ENCODE results near the gene PTRH1. TPM values are rescaled to one million over a fixed set of nuclear protein-coding genes. Genes with fewer than 3 reads are reported as not detected.

The PTRH1 gene
- total and polyA plus RNA-seq, 2 of the 4 experiments (the other 2 are of a cell fraction), result 5.4 to 14.8 TPM

- TF ChIP-seq CHD1 (IDR thresholded peaks at IDR 0.05; ENCODE audit: low read depth, low read length) (no peak), MXI1 (IDR thresholded peaks at IDR 0.05; ENCODE audit: borderline replicate concordance, low read depth, low read length) (no peak), SMC3 (IDR thresholded peaks at IDR 0.05; ENCODE audit: low read depth, low read length) (no peak), CTCF (conservative IDR thresholded peaks at IDR 0.05; ENCODE audit: low read depth, low read length) (no peak), RFX5 (IDR thresholded peaks at IDR 0.05; ENCODE audit: low read depth, low read length) (no peak), RAD21 (IDR thresholded peaks at IDR 0.05; ENCODE audit: low read length) (no peak), BHLHE40 (IDR thresholded peaks at IDR 0.05; ENCODE audit: low read depth, low read length) (no peak), POLR2A (IDR thresholded peaks at IDR 0.05; ENCODE audit: low read depth, low read length) (no peak), NFE2L2 (IDR thresholded peaks at IDR 0.05; ENCODE audit: low read depth, low read length) (no peak), RCOR1 (IDR thresholded peaks at IDR 0.05; ENCODE audit: insufficient replicate concordance, low read length) (no peak), USF2 (IDR thresholded peaks at IDR 0.05; ENCODE audit: low read depth, low read length) (no peak), MAZ (IDR thresholded peaks at IDR 0.05; ENCODE audit: borderline replicate concordance, low read depth, low read length) (no peak), MAFK (IDR thresholded peaks at IDR 0.05; ENCODE audit: low read depth, low read length) (no peak), FOS (IDR thresholded peaks at IDR 0.05; ENCODE audit: low read depth, low read length) (no peak)
- TF ChIP-seq, protein P1, sequence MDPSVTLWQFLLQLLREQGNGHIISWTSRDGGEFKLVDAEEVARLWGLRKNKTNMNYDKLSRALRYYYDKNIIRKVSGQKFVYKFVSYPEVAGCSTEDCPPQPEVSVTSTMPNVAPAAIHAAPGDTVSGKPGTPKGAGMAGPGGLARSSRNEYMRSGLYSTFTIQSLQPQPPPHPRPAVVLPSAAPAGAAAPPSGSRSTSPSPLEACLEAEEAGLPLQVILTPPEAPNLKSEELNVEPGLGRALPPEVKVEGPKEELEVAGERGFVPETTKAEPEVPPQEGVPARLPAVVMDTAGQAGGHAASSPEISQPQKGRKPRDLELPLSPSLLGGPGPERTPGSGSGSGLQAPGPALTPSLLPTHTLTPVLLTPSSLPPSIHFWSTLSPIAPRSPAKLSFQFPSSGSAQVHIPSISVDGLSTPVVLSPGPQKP (IDR thresholded peaks at IDR 0.05; ENCODE audit: borderline replicate concordance, low read depth, low read length), result no peak
- H4K91ac ChIP-seq (ENCODE audit: insufficient read depth, low read depth, low read length), result no peak overlapping the region
- H3K4ac ChIP-seq (ENCODE audit: low read depth, low read length), result no peak overlapping the region
- no peaks in the 10 kb centered on the region for H3K9me3 ChIP-seq (ENCODE audit: control insufficient read depth, insufficient read depth, low read length)
- H3K18ac ChIP-seq (ENCODE audit: low read depth, low read length), result no peak overlapping the region
- H4K20me1 ChIP-seq (ENCODE audit: insufficient read depth, low read length), result no peaks in the 10 kb centered on the region
- no peak overlapping the region for H2AFZ ChIP-seq (replicated peaks; ENCODE audit: low read length, poor library complexity)
- intact Hi-C loops (cut with micrococcal nuclease) (no loop called here), in situ Hi-C loops (cut with MboI; ENCODE audit: low sequenced_read_pairs) (no loop called here), dilution Hi-C loops (cut with HindIII; ENCODE audit: low sequenced_read_pairs, unreplicated experiment) (no loop called here)
- H3K9me1 ChIP-seq (ENCODE audit: insufficient read depth, low read length), result peaks cover 4% of the 10 kb centered on the region; the same call in 1 of the 2 replicates
- no peak overlapping the region for H3K56ac ChIP-seq (ENCODE audit: extremely low read depth, insufficient read depth, low read length)
- H3K4me3 ChIP-seq (ENCODE audit: insufficient read depth, low read depth, low read length), result no peak overlapping the region
- no peak for ATAC-seq (ENCODE audit: low read depth)
- H3K79me1 ChIP-seq (ENCODE audit: low read depth in 1 of 2, low read length in 2 of 2), result no peaks in the 10 kb centered on the region
- ChIA-PET CTCF (no interaction called here), POLR2A (ENCODE audit: unreplicated experiment) (no interaction called here)
- no peak overlapping the region for H2BK5ac ChIP-seq (ENCODE audit: low read depth, low read length, poor library complexity, severe bottlenecking)
- no peak overlapping the region for H3K27ac ChIP-seq (ENCODE audit: insufficient read depth, low read length)
- peaks cover 37% of the 10 kb centered on the region for H3K36me3 ChIP-seq (ENCODE audit: control insufficient read depth, insufficient read depth, low read length)
- no peak overlapping the region for H2BK20ac ChIP-seq (ENCODE audit: low read depth, low read length)
- peaks cover 7% of the 10 kb centered on the region; the same call in 1 of the 2 replicates for H3K4me1 ChIP-seq (ENCODE audit: control insufficient read depth, insufficient read depth, low read length)
- 92% methylated on average over 6 of the region's 7 CpGs; no CpG with 5 or more reads in 1 of the 2 experiments for WGBS, 2 experiments (ENCODE audit: extremely low coverage in 2 of 2, insufficient read length in 1 of 2)
- H4K8ac ChIP-seq (ENCODE audit: low read depth in 2 of 2, low read length in 2 of 2), result no peak overlapping the region
- no peak overlapping the region for H2AK5ac ChIP-seq (ENCODE audit: low read depth, low read length)
- H3K4me2 ChIP-seq (ENCODE audit: low read depth, low read length), result no peak overlapping the region
- no peak for DNase-seq
- no peak overlapping the region for H2BK15ac ChIP-seq (ENCODE audit: low read depth, low read length)
- no peak overlapping the region for H3K23ac ChIP-seq (ENCODE audit: low read depth, low read length)
- no peak overlapping the region for H3K14ac ChIP-seq (replicated peaks; ENCODE audit: low read depth, low read length)
- BruUV-seq (replicated peaks), result no TSS peak
- H3K9ac ChIP-seq (ENCODE audit: low read depth, low read length), result no peak overlapping the region
- H2BK120ac ChIP-seq (ENCODE audit: low read depth, low read length), result no peak overlapping the region
- no peaks in the 10 kb centered on the region for H3K27me3 ChIP-seq (ENCODE audit: control insufficient read depth, insufficient read depth, low read length)
- no peak overlapping the region for H4K5ac ChIP-seq (ENCODE audit: low read depth, low read length)
- no peak overlapping the region for H2AK9ac ChIP-seq (replicated peaks; ENCODE audit: low read depth, low read length, poor library complexity)
Observed at GRCh38 chr9:127664324-127664677, 51.2 kb downstream of the PTRH1 start.

All from IMR-90 (cell line).